LNCaP clone FGC (cell line): ENCODE data around the gene CACNA1C.

Experiments used
- DNase-seq: peaks from one replicate; pipeline ENCODE4 v3.0.0-alpha.2; 2011; ENCODE audit warnings: low read depth
- H3K4me3 ChIP-seq: 2 replicates; pipeline ENCODE4 v1.5.1; 2011; ENCODE audit warnings: mild to moderate bottlenecking, low read depth, low read length, control low read depth
- CTCF ChIP-seq: IDR thresholded peaks from 2 replicates; pipeline ENCODE4 v1.5.1; 2012; ENCODE audit warnings: mild to moderate bottlenecking; ENCODE audit not compliant: control insufficient read depth, insufficient read depth; ENCODE audit errors: extremely low read depth

CACNA1C gene

DNA sequence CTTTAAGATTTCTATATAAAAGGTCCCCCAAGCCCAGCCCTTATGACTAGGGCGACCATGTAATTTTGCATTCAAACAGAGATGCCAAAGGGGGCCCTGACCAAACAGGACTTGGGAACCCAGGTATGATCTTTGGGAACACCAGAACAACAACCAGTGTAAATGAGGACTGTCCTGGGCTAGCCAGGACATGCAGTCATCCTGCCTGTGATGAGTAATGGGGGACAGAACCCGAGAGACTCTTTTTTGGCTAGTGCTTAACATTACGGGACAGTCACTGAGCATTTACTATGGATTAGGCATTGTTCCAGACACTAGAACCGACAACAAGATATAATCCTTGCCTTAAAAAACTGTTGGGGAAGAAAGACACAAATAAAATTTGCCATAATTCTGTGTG is 337.3 kb downstream of the CACNA1C start:
- no peak for DNase-seq
- no peak for TF ChIP-seq CTCF
- H3K4me3 ChIP-seq, result no peak overlapping the region

DNA sequence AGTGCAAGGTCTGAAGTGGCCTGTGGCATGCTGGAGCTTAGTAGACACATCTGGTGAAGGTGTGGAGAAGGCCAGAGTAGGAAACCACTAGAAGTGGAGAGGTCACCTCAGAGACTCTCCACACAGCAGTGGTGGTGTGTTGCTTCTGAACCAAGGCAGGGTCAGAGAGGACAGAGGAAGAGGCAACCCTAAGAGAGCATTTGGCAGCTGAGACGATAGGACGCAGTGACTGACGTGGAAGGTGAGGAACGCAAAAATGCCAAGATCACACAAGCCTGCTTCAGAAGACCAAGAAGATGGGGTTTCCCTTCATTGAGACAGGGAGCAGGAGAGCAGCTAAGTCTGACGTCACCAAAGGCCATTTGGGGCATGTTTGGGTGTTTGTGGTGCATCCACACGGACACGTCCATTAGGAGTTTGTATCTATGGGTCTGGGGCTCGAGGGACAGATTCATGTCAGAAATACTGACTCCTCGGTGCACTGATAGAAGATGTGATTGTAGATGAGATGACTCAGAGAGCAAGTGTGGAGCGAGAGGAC is 338.1 kb downstream of the CACNA1C start:
- no peak for DNase-seq

DNA sequence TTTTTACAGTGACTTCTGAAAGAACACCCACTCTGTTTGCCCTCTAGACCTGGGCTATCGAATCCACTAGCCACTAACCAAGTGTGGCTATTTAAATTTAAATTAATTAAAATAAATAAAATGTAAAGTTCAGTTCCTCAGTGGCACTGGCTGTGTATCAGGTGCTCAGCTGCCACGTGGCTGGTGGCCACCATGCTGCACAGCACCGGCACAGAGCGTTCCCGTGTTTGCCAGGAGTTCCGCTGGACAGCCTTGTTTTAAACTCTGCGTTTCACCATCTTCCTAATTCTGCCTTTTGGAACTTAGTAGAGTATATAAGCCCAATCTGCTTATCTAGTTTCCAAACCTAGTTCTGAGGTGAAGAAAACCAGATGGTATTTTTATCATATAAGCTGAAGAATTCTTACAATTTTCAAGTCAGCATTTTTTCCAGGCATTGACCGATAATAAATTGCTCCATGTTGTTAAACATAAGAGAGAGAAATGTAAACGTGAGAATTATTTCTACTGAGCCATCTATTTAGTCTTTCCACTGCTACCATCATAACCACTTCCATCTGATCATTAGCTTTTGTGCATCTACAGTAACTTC is 339.0 kb downstream of the CACNA1C start:
- no peak for DNase-seq
- H3K4me3 ChIP-seq, result no peak overlapping the region
- TF ChIP-seq CTCF, result no peak

More for the DNA sequence above, 338.1 kb downstream of the CACNA1C start:
- TF ChIP-seq CTCF, result no peak
- H3K4me3 ChIP-seq, result no peak overlapping the region

DNA sequence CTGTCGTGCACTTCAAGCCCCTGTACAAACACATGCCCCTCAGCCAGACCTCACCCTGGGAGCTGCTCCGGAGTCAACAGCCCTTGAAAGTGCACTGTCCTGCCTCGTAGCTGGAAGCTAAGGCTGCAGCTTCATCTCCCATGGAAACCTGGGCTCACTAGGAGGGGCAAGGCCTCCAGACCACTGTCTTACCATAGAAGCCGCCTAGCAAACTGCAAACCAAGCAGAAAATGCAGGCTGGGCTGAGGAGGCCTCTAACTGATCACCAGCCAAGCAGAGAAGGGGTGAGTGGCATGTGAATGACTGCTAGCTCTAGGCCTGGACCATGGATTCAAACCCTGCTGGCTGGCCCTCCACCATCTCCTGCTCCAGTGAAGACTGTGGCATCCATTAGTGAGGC is 340.2 kb downstream of the CACNA1C start:
- DNase-seq, result no peak
- no peak overlapping the region for H3K4me3 ChIP-seq
- no peak for TF ChIP-seq CTCF

DNA sequence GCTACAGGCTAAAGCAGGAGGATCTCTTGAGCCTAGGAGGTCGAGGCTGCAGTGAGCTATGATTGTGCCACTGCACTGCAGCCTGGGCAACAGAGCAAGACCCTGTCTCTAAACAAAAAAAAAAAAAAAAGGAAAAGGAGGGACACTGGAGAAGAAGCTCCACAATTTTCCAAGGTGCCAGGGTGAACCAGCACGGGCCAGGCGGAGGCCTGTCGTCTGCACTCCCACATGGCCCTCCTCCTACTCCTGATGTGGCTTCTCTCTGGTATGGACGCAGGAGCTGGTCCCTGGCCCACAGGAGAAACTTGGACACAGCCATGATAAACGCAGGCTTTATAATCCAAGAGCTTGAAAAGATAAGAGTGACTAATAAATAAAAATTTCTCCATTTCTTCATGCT is 341.2 kb downstream of the CACNA1C start:
- no peak for TF ChIP-seq CTCF
- DNase-seq, result no peak
- H3K4me3 ChIP-seq, result no peak overlapping the region

DNA sequence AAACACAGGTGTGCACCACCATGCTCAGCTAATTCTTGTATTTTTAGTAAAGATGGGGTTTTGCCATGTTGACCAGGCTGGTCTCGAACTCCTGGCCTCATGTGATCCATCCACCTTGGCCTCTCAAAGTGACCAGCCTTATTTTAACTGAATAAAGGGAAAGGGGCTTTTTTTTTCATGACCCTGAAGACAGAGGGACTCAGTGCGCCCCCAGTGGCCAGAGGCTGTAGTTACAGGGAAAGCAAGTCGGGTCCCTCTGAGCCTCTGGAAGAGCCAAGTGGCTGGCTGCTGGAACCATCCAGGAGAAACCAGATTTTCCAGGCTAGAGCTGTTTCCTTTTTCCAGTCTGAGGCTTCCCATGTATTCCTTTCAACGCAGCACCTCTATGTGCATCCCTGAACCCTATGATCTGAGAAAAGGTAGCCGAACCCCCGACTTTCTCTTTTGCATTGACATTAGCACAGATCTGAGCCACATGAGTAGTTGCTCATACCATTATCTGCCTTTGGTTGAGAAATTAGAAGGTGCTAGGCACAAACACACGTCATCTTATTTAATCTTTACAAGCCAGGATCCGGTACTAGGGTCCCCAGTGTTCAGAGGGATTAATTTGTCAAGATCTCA is 342.7 kb downstream of the CACNA1C start:
- H3K4me3 ChIP-seq, result no peak overlapping the region
- peak; percentile 62 for TF ChIP-seq CTCF
- DNase-seq, result no peak
